ENCODE results near the gene C9orf57. TPM values are rescaled to one million over a fixed set of nuclear protein-coding genes. Genes with fewer than 3 reads are reported as not detected.

The C9orf57 gene
- total RNA-seq: not detected

DNA sequence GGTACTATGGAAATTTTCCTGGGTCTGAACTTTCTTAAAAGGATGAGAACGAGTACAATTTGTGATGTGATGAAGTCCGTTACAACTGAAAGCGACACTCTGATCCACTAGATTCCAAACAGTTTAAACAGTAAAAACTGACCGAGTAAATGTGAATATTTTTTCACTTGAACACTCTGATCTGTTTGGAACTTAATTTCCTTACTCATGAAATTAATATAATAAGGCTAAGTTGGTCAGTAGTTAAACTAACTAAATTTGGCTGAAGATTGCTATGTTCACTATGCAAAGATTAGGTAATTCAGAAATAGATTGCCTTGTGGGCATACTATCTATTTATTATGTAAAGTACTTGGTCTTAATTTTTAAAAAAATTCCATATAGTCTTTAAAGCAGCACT lies at the start of gene C9orf57:
Gene C9orf57 (minus strand): TSS at position 101 of the 400 bp plus-strand sequence. CDS start 1,282 bp downstream, outside the sequence.

Small RNAs within 50 kb of the gene (small RNA-seq; reads per million reads assigned to genes)
- not detected for gene HSPB1P1 (ENCODE audit: low replicate concordance)

Other genes with a start within 250 kb of the C9orf57 start
- gene ABHD17B, start 149.4 kb downstream of the C9orf57 start, total RNA-seq: 36.3 TPM
- gene C9orf85, start 149.0 kb downstream of the C9orf57 start, total RNA-seq: 14.2 TPM
- gene GDA, start 88.8 kb upstream of the C9orf57 start, total RNA-seq: 0.88 TPM